Epithelial cell of prostate (primary cell): ENCODE measurements around the gene UNC80.

Source experiments
- DNase-seq: peaks from one replicate; pipeline ENCODE4 v3.0.0-alpha.2; 2011; ENCODE audit warnings: low read depth, low spot score
- H3K27ac ChIP-seq: fragments of 450-650 bp; 2 replicates; pipeline ENCODE4 v1.5.1; 2017; ENCODE audit warnings: mild to moderate bottlenecking

The UNC80 gene

GRCh38 chr2:209960676-209961630, 189.3 kb downstream of the UNC80 start:
- H3K27ac ChIP-seq: no peak overlapping the region
- no peak for DNase-seq

- no peak overlapping the region for H3K27ac ChIP-seq
- no peak for DNase-seq
Observed at GRCh38 chr2:209965723-209966122, 194.1 kb downstream of the UNC80 start.

DNA sequence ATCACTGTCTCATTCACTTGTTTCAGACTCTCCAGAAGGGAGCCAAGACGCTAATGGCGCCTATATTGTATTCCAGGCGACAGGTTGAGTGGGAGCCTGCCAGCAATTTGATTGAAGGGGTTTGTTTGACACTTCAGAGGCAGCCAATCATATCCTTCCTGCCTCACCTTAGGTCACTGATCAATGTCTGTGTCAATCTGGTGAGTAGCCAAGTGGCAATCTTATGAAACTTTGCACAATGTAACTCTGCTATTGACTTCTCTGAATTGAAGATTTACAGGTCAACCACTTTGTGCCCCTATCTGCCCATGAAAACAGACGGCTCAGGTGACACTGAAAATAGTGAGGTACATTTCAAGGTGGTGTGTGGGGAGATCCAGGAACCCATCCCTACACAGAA, 198.1 kb downstream of the UNC80 start:
- no peak for DNase-seq
- no peak overlapping the region for H3K27ac ChIP-seq

GRCh38 chr2:209970271-209970670, 198.6 kb downstream of the UNC80 start:
- H3K27ac ChIP-seq: no peak overlapping the region
- DNase-seq: no peak

DNA sequence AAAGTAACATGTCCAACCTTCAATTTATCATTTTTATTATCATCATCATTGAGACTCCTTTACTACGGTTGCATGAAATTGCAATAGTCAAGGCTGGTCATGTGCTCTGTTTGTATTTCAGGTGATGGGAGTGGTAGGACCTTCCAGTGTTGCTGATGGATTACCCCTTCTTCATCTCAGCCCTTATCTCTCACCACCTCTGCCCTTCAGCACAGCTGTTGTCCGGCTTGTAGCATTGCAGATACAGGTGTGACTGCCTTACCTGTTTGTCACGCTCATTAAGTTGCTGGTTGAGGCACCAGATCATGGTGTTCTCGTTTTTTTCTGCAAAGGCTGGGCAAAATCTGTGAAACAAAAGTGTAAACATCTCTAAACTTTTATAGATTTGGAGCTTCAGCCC, 199.1 kb downstream of the UNC80 start:
- DNase-seq: no peak

GRCh38 chr2:209973328-209973727, 201.7 kb downstream of the UNC80 start:
- DNase-seq: no peak
- no peak overlapping the region for H3K27ac ChIP-seq

More for the DNA sequence above, 199.1 kb downstream of the UNC80 start:
- no peak overlapping the region for H3K27ac ChIP-seq

- peak; percentile 43 for DNase-seq
- H3K27ac ChIP-seq: no peak overlapping the region
Observed at GRCh38 chr2:209974576-209974975, 202.9 kb downstream of the UNC80 start.

- DNase-seq: no peak
- no peak overlapping the region for H3K27ac ChIP-seq
Observed at GRCh38 chr2:209976698-209977385, 205.2 kb downstream of the UNC80 start.

DNA sequence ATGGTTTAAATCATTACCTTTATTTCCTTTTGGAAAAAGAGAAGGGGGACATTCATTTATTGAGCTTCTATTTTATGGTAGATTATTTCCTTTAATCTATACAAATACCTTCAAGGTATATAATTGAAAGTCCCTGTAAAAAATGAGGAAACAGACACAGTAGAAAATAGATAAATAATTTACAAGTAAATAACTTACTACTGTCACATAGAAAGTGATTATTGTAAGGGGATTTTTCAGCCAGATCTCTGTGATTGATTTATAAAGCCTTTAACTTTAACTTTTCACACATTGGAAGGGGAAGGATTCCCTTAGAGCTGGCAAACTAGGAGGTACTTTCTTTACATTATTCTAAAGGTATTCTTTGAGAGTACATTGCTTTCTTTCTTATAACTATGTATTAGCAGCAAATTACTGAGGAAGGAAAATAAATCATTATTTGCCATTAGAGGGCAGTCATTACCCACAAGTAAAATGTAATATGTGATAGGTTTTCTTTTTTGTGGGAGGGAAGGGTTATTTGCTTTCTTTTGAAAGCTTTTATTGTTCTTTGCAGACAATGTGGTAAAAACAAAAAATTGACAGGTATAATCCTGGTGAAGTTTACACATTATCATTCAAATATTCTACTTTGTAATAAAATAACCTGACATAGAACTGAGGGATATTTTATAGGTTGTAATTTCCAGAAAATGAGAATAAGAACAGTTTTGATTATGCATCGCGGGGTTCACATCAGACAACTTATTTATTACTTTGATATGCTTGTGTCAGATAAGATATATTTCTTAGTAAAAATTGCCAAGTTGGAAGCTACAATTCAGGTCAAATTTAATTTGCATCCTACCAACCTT, 206.0 kb downstream of the UNC80 start:
- H3K27ac ChIP-seq: no peak overlapping the region
- DNase-seq: no peak

DNA sequence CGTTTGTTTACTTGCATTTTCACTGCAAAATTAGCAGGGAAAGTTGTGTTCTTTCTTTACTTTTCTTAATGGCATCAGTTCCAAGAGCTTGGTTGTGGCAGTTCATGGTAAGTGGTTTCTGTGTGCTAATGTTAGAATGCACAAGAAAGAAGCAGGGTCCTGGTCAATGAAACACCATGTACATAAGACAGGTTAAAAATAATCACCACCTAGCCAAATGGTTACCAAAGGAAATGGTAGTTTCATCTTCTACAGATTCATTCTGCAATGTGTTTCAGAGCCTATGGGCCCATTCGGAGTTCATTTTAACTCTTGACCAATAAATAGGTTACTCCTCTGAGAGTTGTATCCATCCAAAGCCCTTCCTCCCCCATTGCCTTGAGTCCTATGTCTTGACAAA, 212.7 kb downstream of the UNC80 start:
- H3K27ac ChIP-seq: no peak overlapping the region
- no peak for DNase-seq

DNA sequence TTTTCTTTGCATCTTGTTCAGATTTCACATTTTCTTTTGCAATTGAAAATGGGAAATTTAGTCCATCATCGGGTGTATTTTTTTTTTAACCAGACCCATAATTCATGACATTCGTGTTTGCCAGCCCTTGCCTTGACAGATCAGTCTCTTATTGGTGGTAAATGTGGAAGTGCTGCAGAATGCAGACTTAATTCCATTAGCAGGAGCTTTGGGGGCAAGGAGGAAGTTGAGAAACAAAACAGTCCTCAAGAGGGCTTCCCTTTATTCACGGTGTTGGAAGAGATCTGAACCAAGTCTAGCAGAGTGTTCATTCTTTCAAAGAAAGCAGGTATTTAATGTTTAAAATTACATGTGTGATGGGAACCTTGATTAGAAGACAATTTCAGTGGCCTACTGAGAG, 214.2 kb downstream of the UNC80 start:
- DNase-seq: no peak
- no peak overlapping the region for H3K27ac ChIP-seq

GRCh38 chr2:209986415-209986814, 214.8 kb downstream of the UNC80 start:
- no peak for DNase-seq
- no peak overlapping the region for H3K27ac ChIP-seq

DNA sequence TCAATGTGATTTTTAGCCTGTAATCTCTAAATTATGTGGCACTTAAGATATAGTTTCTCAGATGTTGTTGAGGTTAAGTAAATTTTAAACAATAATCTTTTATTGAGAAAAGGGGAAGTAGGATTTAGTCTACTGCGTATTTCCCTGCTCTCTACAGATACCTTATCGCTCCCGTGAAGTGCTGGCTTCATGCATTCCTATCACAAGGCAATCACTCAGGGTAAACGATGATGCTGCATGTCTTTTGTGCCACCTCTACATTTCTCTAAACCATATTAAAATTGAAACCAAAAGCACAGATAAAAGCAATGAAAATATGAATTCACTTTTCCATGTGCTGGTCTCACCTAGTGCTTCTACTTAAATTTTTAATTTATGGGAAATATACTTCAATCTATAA, 216.4 kb downstream of the UNC80 start:
- no peak overlapping the region for H3K27ac ChIP-seq
- DNase-seq: no peak

DNA sequence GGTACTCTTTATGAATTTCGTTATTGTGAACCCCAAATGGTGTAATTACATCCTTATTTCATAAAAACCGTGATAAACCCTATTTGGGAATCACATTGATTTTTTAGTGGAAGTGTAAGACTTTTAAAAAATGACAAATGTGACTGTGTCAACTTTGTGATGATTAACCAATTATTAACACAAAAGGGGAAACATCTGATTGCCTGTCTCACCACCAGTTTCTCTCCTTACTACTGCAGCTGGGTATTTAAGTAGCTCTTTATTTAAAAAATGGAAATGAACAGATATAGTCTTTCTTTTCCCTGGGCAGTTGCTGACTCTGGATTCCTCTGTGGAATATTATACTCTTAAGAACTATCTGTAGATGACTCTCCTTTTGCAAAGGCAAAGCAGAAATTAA, 219.2 kb downstream of the UNC80 start:
- no peak overlapping the region for H3K27ac ChIP-seq
- no peak for DNase-seq

DNA sequence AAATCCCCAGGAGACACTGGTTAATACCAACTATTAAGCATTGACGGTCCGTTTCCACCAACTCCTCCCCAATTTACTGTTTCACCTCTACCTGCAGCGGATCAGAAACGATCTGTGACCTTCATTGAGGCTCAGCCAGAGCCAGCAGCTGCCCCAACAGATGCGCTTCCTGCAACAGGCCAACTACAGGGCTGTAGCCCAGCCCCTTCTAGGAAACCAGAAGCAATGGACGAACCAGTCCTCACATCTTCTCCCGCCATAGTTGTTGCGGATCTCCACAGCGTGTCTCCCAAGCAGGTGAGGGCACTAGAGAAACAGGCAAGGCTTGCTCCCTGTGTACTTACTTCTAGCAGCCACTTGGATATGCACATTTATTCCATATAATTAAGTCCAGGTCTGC, 222.3 kb downstream of the UNC80 start:
- DNase-seq: no peak
- no peak overlapping the region for H3K27ac ChIP-seq

DNA sequence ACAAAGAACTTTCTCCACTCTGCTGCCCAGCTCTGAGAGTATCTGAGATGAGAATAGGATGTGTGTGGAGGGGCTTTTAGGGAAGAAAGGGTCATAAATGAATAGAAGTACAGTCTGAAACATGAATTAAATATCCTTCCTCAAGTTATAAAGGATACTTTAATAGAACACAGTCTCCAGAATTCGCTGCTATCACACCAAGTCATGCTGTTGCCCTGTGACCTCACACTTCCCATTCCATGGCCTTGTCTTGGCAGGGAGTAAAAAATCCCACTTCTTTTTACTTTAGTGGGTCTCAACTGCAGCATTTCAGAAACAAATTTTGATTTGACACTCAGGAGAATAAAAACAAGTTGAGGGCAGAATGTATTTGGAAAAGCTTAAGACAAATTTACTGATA, 227.0 kb downstream of the UNC80 start:
- DNase-seq: no peak
- H3K27ac ChIP-seq: no peak overlapping the region

- no peak for DNase-seq
- no peak overlapping the region for H3K27ac ChIP-seq
Observed at GRCh38 chr2:210000464-210001324, 229.1 kb downstream of the UNC80 start.

DNA sequence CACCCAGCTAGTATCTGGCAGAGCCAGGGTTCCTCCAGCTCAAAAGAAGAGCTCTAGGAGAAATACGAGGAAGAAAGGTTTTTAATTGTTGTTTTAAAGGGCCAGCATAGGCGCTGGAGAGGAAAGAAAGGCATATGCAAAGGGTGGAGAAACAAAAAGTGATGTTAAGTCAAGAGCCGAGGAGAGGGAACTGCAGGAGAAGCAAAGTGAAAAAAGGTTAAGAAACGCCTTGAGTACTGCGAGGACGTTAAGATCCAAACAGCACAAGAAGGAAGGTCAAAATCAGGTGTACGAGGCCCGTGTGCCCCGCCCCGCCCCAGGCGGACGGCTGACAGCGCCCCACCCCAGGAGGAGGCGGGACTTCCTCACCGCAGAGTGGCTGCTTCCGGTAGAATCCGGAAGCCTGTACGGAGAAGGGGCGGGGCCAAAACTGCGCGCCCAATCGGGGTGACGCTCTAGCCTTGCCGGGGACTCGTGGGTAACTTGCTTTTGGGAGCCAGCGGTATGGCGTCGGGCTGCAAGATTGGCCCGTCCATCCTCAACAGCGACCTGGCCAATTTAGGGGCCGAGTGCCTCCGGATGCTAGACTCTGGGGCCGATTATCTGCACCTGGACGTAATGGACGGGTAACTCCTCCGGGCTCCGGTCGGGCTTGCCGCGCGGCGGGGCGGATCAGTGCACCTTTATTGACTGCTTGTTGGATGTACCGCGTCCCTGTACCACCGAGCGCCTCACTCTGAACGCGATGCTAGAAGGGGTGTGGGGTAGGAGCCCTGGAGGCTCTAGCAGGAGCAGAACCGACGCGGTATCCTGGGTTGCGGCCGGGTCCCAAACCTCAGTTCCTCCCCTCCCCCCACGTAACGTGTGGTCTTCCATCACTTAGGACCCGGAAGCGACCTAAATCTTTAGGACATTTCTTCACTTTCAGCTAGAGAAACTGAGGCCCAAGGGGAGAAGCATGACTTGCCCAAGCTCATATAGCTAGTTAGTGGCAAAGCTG, 230.8 kb downstream of the UNC80 start, which contains the start of gene RPE:
TSS of gene RPE (plus strand) at position 481 of the 1,000 bp plus-strand sequence. CDS start at position 505, 24 bp downstream.
- DNase-seq: peak; percentile 64
- peak within 1 kb of the TSS; percentile 43 for H3K27ac ChIP-seq
